Measurements from ENCODE around the gene XK. TPM values are rescaled to one million over a fixed set of nuclear protein-coding genes. Genes with fewer than 3 reads are reported as not detected.

The XK gene
- total and polyA plus RNA-seq, 9 of the 15 experiments (the other 6 are each of a cell fraction or from before 2014, with no cell fraction given): 4.0 to 21.6 (median 11.6) TPM

DNA sequence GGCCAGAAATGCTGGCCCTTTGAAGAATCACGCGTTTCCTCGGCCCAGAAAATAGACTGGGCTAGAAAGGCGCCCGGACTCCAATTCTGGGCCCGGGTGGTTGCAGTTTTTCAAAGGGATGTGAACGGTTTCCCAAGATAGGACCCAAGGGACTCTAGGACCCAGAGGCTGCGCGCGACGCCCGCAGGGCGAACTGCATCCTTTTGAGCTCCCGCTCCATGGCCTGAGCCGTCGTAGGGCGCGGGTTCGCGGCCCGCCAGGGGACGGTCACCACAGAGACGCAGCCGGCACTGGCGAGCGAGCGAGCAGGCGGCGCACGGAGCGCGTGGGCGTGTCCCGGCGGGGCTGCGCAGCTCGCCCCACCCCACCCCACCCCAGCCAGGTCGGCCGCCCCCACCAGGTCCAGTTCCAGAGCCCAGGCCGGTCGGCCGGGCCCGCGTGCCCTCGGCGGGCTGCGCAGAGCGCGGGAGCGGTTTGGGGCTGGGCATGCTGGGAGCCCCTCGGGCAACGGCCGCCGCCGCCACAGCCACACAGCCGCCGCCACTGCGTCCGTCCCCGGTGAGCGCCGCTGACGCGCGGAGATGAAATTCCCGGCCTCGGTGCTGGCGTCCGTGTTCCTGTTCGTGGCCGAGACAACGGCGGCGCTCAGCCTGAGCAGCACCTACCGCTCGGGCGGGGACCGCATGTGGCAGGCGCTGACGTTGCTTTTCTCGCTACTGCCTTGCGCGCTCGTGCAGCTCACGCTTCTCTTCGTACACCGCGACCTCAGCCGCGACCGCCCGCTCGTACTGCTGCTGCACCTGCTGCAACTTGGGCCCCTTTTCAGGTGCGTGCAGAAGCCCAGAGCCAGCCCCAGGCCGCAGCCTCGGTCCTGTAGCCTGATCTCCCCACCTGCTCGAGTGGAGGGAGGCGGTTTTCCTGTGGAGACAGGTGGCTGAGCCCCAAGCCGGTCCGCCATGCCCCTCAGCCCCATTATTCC is at the start of gene XK (continued):
- no peak for TF ChIP-seq WHSC1 (IDR thresholded peaks at IDR 0.05; ENCODE audit: low read length)
- TF ChIP-seq, protein P1, sequence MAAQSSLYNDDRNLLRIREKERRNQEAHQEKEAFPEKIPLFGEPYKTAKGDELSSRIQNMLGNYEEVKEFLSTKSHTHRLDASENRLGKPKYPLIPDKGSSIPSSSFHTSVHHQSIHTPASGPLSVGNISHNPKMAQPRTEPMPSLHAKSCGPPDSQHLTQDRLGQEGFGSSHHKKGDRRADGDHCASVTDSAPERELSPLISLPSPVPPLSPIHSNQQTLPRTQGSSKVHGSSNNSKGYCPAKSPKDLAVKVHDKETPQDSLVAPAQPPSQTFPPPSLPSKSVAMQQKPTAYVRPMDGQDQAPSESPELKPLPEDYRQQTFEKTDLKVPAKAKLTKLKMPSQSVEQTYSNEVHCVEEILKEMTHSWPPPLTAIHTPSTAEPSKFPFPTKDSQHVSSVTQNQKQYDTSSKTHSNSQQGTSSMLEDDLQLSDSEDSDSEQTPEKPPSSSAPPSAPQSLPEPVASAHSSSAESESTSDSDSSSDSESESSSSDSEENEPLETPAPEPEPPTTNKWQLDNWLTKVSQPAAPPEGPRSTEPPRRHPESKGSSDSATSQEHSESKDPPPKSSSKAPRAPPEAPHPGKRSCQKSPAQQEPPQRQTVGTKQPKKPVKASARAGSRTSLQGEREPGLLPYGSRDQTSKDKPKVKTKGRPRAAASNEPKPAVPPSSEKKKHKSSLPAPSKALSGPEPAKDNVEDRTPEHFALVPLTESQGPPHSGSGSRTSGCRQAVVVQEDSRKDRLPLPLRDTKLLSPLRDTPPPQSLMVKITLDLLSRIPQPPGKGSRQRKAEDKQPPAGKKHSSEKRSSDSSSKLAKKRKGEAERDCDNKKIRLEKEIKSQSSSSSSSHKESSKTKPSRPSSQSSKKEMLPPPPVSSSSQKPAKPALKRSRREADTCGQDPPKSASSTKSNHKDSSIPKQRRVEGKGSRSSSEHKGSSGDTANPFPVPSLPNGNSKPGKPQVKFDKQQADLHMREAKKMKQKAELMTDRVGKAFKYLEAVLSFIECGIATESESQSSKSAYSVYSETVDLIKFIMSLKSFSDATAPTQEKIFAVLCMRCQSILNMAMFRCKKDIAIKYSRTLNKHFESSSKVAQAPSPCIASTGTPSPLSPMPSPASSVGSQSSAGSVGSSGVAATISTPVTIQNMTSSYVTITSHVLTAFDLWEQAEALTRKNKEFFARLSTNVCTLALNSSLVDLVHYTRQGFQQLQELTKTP (IDR thresholded peaks at IDR 0.05; ENCODE audit: low read depth in 1 of 2, partially characterized antibody in 2 of 2): no peak
- TF ChIP-seq MCM3 (IDR thresholded peaks at IDR 0.05): no peak
- TF ChIP-seq ZNF324 (CRISPR knock-in tag; IDR thresholded peaks at IDR 0.05): no peak
- no peak for TF ChIP-seq TBL1XR1 (IDR thresholded peaks at IDR 0.05; ENCODE audit: low read length in 2 of 2)
- TF ChIP-seq EP300 (IDR thresholded peaks at IDR 0.05; ENCODE audit: low read length): no peak
- no peak for TF ChIP-seq ZNF184 (CRISPR knock-in tag; IDR thresholded peaks at IDR 0.05)
- TF ChIP-seq XRCC5 (IDR thresholded peaks at IDR 0.05; ENCODE audit: low read depth, low read length): no peak
- TF ChIP-seq FOXA3 (CRISPR knock-in tag; conservative IDR thresholded peaks at IDR 0.05 in 1 of 2, IDR thresholded peaks at IDR 0.05 in 1 of 2): peak in 1 of 2 experiments; percentile 53; a peak in 1 of 4 replicates
- TF ChIP-seq ZNF561 (CRISPR knock-in tag; conservative IDR thresholded peaks at IDR 0.05): no peak
- TF ChIP-seq ZFP36 (IDR thresholded peaks at IDR 0.05; ENCODE audit: low read depth, low read length, partially characterized antibody): no peak
- no peak for TF ChIP-seq SP2 (IDR thresholded peaks at IDR 0.05; ENCODE audit: extremely low read depth, low read depth, low read length, poor library complexity, severe bottlenecking)
- TF ChIP-seq SMAD4 (CRISPR knock-in tag; conservative IDR thresholded peaks at IDR 0.05): peak; percentile 4; the same call in 1 of the 2 replicates
- TF ChIP-seq ZNF696 (CRISPR knock-in tag; conservative IDR thresholded peaks at IDR 0.05): no peak
- TF ChIP-seq ESRRB (CRISPR knock-in tag; IDR thresholded peaks at IDR 0.05; ENCODE audit: borderline replicate concordance): no peak
- TF ChIP-seq, protein P2, sequence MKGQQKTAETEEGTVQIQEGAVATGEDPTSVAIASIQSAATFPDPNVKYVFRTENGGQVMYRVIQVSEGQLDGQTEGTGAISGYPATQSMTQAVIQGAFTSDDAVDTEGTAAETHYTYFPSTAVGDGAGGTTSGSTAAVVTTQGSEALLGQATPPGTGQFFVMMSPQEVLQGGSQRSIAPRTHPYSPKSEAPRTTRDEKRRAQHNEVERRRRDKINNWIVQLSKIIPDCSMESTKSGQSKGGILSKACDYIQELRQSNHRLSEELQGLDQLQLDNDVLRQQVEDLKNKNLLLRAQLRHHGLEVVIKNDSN (CRISPR knock-in tag; IDR thresholded peaks at IDR 0.05): no peak
- TF ChIP-seq, protein P3, sequence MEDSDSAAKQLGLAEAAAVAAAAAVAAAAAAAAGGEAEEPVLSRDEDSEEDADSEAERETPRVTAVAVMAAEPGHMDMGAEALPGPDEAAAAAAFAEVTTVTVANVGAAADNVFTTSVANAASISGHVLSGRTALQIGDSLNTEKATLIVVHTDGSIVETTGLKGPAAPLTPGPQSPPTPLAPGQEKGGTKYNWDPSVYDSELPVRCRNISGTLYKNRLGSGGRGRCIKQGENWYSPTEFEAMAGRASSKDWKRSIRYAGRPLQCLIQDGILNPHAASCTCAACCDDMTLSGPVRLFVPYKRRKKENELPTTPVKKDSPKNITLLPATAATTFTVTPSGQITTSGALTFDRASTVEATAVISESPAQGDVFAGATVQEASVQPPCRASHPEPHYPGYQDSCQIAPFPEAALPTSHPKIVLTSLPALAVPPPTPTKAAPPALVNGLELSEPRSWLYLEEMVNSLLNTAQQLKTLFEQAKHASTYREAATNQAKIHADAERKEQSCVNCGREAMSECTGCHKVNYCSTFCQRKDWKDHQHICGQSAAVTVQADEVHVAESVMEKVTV (CRISPR knock-in tag; IDR thresholded peaks at IDR 0.05): no peak

All from K562 (cell line).